Stimulated activated CD4-positive, alpha-beta T cell treated with anti-CD3 and anti-CD28 coated beads, Interleukin-4, amount 100 ng/mL, for 24 hours (primary cell): Measurements from ENCODE around the gene OLFM4.

Source experiments
- DNase-seq: peaks from one replicate; pipeline ENCODE4 v3.0.0-alpha.2; 2020

Gene OLFM4

DNA sequence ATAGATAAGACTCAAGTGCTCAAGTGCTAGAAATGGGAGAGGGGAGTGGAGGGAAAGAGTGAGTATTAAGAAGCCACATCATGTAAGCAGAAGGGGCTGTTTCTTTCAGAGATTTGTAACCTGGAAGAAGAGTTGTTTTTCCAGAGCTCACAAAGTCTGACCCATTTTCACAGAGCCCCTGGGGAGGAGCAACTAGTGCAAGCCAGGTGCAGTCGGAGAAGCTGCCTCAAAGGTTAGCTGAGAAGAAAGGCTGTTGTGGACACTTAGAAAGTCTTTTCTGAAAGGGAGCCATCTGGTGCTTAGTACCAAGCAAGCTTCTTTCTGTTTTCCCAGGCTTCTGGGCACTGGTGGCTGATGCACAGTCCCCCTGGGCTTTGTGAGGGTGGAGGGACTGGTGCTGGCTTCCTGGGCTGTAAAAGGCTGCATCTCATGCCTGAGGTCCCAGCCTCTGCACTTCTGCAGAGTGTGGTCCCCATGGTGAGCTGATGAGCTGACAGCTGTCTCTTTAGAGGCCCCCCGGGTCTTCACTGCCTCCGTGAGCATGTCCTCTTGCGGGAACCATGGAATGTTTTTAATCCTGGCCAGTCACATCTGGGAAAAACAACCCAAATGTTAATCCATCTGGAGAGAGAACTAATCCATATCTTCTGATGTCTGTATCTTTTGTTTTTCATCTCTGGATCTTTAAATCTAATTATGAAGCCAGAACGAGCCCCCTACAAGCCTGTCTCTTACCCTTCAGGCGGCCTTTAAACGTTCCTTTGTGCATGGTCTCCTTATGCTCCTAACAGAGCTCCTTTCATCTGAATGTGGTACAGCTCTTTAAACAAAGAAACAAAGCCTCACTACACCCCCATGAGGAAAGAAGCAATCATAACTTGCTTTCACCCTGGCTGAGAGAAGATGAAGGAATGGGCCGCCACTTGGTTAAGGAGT lies 40.2 kb downstream of the OLFM4 start:
- DNase-seq: no peak

DNA sequence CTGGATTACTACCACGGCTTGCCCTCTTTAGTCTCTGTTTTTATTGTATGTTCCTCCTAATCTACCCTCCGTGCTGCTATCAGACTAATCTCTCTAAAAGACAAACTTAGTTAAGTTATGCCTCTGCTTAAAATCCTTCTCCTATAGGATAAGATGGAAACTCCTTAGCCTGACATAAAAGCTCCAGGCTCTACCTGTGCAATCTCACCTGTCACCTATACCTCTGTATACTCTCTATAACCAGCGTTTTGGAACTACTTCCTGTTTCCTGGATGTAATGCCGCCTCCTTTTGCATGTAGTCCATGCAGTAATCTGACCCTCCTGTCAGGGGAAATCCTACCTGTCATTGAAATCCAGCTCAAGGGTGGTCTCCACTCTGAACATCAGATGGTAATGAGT lies 41.2 kb downstream of the OLFM4 start:
- no peak for DNase-seq

DNA sequence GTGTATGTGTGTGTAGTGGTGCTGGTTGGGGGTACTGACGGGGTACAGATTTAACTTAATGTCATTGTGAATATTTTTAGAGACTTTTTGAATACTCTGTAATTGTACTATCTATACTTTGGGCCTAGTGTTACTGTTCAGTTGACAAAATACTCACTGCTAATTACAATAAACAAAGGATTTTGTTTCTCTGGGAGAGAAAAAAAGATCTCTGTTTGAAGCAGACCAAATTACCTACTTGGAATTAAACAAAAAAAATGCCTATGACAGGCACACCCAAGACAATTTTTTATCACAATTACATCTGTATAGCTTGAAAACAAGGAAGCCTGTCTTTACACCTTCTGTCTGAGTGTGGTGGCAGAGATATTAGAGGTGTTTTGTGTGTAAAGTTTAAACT lies 45.1 kb downstream of the OLFM4 start:
- DNase-seq: no peak

DNA sequence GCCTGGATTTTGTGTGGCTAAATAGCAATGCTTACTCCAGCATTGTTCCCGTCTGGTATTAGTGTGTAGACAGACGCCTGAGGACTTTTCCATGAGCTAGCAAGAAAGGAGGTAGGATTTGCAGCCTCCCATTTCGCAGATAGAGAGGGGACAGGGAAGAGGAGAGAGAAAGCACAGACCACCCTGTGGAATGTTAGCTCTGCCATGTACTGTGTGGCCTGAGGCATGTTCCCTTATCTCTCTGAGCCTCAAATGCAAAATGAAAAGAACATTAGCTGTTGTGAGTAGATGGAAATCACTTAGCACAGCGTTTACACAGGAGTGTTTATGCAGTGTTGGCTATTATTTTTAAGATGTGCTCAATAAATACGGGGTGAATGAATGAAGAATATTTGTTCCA lies 45.5 kb downstream of the OLFM4 start:
- no peak for DNase-seq

DNA sequence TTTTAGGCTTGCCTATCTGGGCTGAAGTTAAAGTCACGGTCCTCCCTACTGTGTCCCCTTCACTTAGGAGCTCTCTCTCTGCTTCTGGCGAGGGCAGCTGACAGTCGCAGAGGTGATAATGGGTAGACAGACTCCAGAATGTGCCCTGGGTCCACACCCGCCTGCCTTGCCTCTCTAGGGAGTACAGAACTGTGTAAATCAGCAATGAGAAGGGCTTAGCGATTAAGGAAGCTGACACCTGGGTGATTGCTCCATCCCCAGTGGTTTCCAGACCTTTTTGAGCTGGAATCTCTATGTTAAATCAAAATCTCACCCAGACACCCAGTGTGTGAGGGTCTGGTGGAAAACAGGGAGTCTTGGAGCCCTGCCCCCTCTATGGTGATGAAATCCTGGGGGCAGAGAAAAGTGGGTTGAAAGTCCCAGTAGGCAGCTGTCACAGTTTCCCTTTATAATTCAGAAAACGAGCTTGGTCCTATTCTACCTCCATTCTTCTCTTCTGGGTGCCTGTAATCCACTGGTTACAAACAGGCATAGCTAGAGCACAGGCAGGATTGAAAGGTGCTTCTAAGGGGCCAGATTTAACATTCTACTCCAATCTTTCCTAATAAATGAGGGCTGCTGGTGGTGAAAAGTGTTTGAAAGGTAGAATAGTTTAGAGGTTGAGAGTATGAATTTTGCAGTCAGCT lies 46.9 kb downstream of the OLFM4 start:
- no peak for DNase-seq

DNA sequence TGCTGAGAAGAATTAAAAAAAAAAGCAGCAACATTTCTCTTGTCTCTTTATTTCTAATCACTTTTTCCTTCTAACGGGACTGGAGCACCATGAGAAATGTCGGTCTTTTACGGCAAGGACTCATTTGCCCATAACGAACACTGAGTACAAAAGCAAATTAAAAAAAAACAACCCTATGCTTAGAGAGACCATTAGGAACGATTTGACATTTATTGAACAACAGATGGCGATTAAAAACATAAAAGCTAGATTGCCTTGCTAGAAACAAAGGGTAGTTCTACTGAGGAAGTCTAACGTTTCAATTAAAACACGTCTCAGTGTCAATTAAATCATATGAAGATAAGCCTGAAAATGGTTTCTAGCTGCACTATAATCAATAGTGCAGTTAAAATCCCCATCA lies 51.1 kb downstream of the OLFM4 start:
- DNase-seq: no peak

DNA sequence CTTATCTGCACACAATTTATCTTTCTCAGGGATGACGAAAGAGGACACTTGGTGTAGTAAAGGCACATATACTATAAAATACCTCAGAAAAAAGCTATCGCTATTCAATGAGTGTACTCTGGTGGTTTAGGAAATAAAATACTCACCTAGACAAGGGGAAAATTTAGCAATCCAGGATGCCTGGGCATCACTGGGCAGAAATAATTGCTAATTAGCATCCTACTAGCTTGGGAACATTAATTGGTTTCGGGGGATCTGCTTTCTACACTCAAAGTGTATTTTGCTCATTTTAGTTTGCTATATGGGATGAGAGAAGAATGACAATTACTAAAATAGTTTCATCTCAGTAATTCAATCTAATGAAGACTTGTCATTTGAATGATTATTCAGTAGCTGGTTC lies 60.3 kb downstream of the OLFM4 start:
- no peak for DNase-seq

DNA sequence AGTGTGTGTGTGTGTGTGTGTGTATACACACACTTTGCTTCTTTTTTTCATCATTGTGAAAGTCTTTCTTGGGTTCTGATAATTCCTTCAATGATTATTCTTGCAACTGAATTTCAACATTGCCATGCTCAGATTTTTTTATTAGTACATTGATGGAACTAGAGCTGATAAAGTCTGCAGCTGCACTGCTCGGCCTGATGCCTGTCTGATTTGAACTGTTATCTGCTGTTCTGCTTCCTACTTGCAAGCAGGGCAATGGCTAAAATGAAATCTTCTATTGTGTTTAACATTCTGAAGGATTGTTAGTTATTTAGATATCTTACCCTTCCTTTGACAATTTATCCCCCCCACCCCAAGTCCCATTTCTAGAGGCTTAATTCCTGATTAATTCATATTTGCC lies 61.3 kb downstream of the OLFM4 start:
- DNase-seq: no peak

DNA sequence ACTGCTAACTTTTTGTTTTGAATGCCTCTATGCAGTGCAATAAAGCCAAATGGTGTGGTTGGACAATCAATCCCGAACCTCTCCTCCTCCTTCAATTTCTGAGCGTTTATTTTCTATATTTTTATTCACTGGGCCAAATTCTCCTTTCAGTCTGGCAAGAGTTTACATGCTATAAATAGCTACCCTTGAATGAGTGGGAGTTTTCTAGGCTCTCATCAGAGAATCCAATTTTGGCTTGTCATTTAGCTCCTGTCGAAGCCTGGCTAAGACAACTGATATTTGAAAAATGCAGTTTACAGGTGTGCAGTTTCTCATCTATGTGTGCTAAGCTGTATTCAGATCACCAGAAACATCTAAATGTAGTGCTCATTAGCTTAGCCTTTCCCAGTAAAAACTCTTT lies 61.8 kb downstream of the OLFM4 start:
- DNase-seq: no peak

DNA sequence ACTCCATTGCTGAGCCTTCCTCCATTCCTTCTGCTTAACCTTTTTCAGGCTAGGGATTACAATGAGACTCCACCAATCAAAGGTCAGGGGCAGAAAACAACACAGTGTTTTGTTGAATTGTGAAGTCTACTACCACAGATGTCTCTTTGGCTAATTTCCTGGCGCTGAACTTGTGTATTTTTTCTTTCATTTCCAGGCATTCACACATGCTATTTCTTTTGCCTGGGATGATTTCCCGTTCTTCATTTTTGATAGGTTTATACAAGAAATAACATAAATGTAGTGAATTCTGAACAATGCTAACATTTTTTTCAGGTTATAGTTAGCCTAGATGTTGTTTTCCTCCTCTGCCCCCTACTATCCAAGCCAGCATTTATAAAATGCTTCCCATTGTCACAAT lies 64.3 kb downstream of the OLFM4 start:
- no peak for DNase-seq

DNA sequence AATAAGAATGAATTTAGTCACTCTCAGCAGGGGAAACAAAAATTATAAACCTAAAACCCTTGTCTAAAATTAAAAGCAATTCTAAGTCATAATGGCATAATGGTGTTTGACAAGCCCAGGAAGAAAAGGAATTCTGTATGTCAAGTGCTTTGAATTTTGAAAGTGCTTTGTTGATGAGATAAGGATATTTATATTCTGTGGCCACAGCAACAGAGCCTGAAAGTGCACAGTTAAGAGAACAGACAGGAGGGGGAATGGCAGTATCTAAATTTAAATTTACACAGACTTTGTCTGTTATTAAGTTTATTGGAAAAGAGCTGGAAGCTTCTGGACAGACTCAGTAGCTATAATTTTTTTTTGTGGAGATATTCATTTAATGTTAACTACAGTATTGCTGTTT lies 69.8 kb downstream of the OLFM4 start:
- DNase-seq: no peak

DNA sequence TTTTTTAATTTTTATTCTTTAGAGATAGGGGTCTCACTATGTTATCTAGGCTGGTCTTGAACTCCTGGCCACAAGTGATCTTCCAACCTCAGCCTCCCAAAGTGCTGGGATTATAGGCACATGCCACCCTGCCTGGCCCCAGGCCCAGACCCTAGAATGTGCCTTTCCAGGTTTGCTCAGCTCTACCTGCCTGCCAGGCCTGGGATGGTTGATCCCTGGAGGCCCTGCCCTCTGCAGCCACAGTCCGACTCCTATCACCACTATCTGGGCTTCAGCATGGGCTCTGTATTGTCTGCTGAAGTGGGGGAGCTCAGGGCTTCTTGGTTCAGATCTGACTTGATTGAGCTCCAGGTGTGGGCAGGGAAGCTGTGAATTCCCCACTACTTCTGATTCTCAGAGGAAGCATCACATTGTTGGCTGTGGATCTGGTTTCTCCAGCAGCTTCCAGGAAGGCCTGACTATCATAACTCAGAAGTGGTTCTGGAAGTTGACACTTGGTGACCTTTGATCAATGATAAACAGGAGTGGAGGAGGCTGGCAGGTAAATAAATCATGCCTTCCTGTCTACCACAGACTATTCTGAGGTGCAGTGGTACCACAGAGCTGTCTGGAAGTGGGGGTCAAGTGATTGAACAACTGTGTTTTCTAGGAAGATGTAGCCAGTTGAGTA lies 71.9 kb downstream of the OLFM4 start:
- DNase-seq: no peak
